ENCODE results near the gene CDH22.

Gene CDH22

DNA sequence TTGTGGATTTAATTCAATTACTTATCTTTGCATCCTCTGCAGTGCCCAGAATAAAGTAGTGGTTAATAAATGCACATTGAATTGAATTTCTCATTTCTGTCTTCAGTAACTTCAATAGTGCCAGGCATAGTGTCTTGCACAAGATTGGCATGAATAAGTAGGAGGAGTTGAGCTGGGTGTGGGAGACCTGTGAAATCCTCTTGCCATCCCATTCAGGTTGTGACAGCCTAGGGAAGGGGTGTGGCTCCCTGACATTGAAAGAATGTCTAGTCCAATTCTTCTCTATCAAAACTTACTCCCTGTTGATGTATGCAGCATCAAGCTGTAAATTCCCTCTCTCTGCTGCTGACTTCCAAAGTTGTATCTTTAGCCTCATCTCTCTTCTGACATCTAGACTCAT, 73.2 kb downstream of the CDH22 start:
- no peak for FAIRE-seq

DNA sequence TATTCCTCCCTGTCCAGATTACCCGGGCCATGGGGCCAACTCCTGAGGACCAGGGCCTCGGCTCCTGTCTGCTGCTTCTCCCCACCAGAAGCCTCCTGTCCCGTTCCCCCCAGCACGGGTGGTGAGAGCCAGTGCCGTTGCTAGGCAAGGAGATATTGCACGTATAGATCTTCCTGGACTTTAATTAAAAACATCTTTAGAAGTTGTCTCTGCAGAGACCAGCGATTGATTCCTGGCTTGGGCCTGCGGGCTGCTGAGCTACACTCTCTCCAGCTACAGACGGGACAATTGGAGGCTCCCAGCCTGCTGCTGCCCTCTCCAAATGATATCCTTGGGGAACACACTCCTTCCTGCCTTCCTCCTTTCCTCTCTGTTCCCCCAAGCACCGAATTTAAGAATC, 74.6 kb downstream of the CDH22 start:
- FAIRE-seq, result no peak

DNA sequence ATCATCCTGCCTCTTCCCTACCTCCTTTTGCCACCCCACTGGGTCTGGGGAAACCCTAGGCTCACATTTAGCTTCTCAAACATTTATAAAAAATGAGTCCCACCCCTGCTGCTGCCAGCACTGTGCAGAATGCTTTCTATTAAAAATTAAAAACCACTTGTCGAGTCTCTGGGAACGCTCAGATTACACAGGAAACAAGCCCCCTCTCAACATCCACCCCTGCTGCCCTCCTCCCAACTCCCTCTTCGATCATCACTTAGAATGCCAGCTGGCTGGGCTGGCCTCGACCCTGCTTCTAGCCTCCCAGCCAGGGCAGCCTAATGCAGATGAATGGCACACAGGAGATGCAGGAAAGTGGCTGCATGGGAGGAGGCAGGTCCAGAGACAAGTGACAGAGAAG, 75.8 kb downstream of the CDH22 start:
- no peak for FAIRE-seq

DNA sequence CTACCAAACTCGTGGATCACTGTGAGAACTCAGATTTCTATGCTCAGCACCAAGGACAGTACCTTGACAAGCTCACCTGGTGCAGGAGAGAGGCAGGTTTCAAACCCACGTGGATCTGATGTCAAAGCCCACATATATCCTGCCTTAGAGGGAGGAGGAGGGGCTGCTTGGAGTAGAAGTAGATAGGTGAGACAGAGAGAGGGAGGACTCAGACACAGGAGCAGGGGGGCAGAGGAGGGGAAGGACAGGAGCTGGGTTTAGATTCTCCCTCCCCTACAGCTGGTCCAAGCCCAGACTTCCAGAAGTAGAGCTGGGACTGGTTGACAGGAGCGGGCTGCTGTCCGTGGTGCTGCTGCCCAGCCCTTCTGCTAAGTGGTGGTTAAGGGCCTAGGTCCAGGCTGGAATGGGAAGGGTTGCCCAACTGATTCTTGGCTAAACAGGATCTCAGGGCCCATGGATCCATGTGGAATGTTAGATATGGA, 77.5 kb downstream of the CDH22 start:
- FAIRE-seq, result no peak

DNA sequence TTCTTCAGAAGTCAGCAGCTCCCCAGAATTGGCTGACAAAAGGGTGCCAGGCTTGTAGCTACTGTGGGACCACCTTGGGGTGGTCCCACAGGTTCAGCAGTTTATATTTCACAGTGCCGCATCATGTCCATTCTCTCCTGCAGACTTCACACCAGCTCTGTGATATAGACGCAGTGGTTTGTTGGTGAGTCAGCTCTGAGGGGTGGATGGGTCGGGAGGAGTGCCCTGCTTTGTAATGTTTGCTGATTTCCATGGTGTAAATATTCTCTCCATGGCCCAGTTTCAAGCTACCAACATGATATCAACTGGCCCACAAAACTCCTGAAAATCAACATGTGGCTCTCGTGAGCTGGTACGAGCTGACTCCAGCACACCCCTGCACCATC, 78.2 kb downstream of the CDH22 start:
- no peak for FAIRE-seq

DNA sequence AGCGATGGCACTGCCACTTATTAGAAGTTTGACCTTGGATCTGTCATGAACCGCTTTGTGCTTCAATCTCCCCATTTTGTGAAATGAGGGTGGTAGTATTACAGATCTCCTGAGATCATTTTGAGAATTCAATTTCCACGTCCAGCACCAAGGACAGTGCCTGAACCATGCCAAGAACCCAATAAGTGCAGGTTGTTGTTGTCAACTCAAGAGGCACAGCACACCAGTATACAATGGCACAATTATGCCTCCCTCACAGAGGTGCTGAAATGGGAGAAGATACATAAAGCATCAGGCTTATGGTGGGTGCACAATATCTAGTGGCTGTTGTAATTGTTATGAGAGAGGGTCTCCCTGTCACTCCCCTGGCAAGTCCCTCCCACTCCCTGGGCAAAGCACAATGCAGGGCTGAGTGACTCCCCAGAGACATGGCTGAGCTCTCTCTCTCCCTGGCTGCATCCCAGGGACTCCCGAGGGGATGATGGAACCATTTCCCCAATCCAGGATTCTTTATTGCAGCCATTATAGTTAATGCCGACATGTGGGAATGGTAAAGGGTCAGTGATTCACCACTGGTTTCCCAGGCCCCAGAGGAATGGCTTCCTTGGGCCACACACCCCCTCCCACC, 78.7 kb downstream of the CDH22 start:
- FAIRE-seq, result no peak

DNA sequence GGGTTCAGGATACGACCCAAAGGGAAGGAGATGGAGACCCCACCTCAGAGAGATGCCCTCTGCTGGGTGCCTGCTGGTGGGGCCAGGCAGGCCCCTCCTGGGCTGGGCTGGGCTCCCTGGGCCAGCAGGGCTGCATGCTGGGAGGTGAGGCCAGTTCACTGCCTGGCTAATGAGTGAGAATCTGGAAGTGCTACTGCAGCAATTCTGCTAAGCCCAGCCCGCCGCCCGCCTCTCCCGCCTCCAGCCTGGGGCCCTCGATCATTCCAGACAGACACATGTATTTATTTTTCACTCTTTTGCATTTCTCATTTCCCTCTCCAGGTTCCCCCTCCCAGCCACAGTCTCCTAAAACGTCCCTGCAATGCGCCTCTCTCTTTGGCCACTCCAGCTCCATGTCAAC, 79.6 kb downstream of the CDH22 start:
- FAIRE-seq, result no peak

DNA sequence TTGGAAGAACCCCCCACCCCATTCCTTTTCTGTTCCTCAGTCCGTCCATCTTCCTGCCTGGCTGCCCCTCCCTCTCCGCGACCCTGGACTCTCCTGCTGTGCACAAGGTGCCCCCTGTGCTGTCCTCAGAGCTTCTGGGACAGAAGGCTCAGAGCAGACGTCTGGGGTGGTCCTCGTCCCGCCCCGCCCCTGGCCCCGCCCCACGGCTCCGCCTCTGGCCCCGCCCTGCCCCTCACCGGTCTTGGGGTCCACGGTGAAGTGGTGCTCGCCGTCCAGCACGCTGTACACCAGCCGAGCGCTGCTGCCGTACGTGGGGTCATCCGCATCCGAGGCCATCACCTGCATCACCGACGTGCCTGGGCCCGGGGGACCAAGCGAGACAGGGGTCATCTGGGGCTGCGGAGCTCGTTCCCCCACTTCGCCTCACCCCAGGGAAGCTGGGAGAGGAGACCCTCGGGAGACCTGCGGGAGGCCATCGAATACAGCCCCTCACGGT, 81.0 kb downstream of the CDH22 start:
- FAIRE-seq, result no peak

DNA sequence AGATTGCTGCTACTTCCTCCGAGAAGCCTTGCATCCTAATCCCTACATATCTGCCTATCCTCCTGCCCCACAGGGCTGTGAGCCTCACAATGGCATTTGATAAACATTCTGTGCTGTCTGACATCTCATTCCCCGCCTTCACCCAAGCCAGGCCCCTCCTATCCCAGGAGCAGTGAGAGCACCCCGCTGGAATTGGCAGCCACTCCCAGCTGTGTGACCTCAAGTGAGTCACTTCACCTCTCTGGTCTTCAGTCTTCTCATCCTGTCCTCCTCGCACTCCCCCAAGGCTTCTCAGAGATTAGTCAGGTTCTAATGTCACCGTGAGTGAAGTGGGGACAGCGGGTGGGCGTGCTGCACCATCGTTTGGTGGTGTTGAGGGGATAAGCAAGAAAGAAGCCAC, 81.7 kb downstream of the CDH22 start:
- no peak for FAIRE-seq

DNA sequence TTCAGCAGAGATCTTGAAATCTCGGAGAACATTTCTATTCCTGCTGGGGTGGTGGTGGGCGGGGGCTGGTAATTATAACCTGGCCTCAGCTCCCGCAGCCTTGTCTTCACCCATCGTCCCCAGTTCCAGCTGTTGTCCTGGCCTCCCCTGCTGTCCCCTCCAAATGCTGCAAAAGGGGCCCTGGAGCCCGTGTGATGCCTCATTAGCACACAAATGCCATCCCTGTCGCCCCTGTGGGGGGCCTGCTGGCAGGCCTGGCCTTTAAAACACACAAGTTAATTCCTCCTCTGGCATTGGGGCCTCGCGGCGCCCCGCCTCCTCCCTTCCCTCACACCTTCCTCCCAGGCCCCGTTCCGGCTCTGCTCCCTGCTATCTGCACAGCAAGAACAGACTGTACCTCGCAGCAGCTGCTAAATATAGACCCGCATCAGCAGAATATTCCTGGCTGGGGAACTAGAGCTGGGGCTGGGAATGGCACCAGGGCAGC, 85.7 kb downstream of the CDH22 start:
- FAIRE-seq, result no peak

DNA sequence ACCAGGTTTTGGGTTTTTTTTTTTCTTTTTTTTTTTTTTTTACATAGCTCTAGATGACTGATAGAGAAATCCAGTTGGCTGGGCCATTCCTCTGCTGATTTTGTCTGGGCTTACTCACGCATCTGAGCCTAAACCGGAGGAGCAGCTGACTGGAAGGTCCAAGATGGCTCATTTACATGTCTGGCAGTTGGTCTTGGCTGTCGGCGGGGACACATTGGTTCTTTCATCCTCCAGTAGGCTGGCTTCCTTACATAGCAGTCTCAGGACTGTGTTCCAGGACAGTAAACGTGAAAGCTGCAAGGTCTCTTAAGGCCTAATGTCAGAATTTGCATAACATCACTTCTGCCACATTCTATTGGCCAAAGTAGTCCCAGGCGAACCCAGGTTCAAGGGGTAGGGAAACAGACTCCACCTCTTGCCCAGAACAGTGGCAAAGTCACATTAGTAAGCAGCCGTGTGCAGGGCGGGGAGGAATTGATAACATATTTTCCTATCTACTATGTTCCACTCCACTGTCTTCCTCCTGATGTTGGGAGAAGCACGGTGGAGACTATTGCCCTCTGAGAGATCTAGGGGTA, 87.0 kb downstream of the CDH22 start:
- no peak for FAIRE-seq

DNA sequence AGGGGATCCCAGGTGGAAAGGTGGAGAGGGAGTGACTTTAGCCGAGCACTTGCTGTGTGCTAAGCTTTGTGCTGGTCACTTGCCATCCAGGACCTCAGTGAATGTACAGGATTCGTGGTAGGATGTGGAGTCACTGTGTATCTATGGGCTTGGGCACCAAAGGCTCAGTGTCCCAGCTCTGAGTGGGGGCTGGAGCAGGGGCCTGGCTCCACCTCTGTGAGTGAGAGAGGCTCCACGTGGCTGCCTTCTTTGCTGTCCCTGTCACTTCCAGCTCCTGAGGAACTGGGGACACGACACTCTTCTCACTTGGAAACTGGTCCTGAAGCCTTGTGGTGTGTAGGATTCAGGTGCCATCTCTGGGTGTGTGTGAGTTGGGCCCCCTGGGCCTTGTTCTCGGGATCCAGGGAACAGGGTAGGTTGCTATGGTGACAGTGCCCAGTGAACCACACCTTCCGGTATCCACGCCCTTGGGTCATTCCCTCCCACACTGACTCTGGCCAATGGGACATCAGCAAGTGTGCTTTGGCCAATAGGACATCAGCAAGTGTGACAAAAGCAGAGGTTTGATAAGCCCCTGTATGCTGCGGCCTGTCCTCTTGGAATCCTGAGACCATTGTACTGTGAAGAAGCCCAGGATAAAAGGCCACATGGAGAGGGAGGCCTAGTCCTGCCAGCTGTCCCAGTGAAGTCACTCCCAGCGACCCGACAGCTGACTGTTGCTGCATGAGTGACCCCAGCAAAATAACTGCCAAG, 87.7 kb downstream of the CDH22 start:
- FAIRE-seq, result no peak

DNA sequence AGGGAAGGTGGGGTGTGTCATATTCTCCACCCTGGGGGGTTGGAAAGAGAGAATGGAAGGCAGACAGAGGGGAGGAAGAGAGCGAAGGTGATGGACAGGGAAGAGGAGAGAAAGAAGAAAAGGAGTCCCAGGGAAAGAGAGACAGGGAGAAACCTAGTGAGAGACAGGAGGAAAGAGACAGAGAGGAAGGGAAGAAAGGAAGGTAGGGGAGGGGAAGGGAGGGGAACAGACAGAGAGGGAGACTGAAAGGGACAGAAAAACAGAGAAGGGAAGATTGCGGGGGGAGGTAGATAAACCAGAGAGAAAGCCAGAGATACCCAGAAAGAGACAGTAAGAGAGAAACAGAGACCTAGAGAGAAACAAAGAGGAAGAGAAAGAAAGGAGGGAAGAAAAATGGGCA, 88.4 kb downstream of the CDH22 start:
- no peak for FAIRE-seq

DNA sequence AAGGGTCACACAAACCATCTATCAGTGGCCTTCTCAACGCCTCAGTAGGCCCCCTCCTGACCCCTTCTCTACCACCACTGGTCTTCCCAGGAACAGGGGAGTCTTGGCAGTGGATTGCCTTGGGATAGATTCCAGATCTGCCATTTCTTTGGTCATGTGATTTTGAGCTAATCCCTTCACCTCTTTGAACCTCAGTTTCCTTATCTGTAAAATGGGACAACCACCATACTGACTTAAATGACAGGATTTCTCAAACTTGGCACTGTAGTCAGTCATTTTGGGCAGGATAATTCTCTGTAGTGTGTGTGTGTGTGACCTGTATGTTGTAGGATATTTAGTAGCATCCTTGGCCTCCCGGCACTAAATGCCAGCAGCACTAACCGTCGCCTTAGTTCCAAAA, 89.1 kb downstream of the CDH22 start:
- FAIRE-seq, result no peak

DNA sequence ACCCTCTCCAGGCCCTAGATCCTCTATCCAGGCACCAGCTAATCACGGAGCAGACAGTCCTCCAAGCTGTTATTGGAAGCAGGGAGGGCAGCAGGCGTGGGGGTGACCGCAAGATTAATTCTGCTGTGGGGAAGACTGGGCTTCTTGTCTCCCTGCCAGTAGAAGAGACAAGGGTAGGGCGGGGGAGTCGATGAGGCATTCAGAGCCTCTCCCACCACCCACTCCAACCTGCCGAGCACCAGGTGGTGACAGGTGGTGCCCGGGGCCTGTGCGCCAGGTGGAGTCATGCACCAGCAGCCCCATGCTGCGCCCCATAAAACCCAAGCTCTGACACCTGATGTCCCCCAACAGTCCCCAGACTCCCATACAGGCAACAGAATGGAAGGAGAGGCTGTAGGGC, 89.6 kb downstream of the CDH22 start:
- no peak for FAIRE-seq

DNA sequence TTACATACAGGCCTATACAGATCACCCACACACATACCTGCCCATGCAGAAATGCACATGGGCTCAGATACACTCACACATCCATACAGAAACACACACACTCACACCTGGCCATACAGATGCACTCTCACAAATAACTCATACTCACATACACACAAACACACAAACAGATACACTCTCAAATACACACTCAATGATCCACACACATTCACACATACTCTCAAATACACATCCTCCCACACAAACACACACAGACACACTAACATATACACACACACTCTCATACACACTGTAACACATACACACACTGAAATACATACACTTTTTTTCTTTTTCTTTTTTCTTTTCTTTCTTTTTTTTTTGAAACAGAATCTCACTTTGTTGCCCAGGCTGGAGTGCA, 90.7 kb downstream of the CDH22 start:
- FAIRE-seq, result no peak

DNA sequence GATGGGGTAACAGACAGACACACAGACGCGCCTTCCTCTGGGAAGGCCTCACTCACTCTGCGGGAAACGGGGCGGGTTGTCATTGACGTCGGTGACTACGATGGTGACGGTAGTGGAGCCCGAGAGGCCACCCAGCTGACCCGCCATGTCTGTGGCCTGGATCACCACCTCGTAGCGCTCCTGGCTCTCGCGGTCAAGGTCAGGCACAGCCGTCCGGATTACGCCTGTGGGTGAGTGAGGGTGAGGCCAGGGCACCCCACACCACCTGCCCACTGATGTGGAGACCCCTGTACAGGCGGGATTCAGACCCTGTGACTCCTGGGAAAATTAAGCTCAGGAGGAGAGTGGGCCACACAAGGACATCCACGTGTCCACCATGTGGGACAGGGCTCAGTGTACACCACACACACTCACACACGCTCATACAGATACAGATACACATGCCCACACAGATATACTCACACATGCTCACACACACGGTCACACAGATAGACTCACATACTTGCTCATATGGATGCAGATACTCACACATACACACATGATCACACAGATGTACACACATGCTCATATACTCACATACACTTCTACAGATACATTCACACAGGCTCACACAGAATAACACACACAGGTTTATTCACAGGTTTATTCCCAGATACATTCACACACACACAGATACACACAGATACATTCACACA, 91.4 kb downstream of the CDH22 start:
- FAIRE-seq, result no peak

DNA sequence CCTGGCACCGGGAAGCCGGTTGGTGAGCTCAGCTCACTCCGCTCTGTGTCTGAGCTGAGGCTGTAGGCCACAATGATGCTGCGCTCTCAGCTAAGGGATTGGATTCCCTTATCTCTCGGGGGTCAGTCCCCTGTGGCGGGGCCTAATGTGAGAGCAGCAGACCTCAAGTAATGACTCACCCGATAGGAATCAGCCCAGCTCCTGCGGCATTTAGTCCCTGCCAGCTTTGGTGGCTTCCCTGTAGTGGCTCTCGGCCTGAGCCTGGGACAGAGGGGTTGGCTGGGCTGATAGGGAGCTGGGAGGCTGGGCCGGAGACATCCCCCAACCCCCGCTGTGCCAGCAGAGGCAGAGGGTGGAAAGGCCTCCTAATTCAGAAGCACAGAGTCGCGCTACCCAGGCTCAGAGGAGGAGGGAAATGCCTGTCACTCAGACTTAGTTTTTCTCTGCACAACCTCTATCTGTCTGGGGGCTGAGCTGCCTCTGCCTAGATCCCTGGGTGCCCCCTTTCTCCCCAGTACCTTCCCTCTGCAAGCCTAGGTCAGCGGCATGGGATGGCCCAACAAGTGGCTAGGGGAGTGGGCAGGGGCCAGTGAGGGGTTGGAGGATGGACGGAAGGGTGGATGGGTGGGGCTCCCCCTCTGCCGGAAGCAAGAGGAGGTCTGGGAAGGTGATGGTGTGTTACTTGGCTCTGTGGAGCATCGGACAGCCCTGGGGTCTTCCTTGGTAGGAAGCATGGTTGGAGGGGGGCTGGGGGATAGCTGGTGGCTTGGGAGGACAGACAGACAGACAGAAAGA, 92.2 kb downstream of the CDH22 start:
- FAIRE-seq, result no peak

DNA sequence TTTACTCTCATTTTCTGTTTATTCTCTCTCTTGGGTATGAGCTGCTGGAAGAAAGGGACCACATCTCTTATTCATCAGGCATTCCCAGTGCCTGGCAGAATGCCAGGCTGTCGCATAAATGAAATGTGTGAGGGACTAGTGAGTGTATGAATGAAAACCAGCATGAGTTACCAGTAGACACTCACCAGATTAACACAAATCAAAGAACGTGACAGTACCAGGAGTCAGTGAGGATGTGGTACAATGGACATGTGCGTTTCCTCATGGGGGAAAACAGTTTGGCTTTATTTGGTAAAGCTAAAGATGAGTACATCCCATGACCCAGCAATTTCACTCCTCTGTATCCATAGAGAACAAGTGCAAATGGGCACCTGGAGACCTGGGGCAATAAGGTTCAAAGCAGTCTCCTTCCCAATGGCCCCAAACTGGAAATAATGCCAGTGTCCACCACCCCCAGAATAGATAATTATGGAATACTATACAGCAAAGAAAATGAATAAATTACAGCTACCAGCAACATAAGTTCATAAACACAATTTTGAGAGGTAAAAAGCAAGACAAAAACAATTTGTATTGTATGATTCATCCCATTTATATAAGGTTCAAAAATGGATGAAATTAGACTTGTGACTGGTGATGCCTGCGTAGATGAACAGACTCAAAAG, 93.3 kb downstream of the CDH22 start:
- no peak for FAIRE-seq

DNA sequence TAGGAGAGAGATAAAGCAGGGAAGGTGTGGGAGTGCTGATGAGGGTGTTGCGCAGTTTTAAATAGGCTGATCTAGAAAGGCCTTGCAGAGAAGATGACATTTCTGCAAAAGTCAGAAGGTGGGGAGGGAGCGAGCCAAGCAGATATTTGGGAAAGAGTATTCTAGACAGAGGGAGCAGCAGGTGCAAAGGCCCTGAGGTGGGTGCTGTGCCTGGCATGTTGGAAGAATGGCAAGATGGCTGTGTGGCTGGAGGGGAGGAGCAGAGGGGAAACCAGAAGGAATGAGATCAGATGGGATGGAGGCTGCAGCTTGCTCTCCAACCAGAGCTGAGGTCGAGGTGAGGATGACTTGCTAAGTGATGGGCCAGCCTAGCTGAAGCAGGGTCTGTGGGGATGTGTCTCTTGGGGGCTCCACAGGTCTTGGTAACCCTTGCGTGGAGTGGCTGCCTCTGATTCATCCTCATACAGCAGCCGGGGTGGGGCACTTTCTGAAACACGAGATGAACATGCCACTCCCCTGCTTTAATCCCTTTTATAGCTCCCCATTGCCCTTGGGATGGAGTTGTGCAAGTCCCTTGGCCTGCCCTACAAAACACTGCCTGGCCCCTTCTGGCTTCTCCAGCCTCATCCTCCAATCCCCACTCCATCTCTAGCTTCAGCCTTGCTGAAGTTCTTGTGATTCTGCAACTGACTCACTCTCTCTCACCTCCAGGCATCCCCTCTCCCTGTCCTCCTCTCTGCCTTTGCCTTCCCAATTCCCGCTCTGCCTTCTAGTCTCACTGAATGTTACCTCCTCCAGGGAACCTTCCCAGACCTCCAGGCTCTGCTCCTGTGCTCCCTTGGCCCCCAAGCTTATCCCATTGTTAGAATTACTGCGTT, 94.1 kb downstream of the CDH22 start:
- FAIRE-seq, result no peak

DNA sequence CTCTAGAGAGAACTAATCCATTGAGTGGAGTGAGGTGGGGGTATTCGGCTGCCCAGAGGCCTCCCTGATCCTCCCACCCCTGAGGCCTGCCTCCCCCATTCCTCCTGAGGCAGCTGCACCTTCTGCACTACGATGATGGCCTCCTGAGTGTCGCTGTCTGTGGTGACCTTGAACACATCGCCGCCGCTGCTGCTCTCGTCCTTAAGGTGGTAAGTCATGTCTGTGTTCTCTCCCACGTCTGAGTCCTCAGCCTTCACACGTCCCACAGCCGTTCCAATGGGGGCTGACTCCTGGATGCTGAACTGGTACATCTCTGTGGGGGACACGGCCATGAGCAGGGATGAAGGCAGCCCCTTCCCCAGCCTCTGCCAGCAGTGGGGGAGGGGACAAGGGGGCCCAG, 95.4 kb downstream of the CDH22 start:
- FAIRE-seq, result no peak

Data from endometrium (tissue), 2 donors.